Esophagus (tissue), 2 donors: ENCODE results near the gene C4orf36. TPM values are rescaled to one million over a fixed set of nuclear protein-coding genes. Genes with fewer than 3 reads are reported as not detected.

Source experiments
- H3K27ac ChIP-seq, 2 donors: one replicate each; pipeline ENCODE4 v1.5.1; 2013; ENCODE audit warnings: low read depth in 2 of 2, mild to moderate bottlenecking in 2 of 2, inconsistent platforms in 1 of 2, low read length in 1 of 2, moderate library complexity in 1 of 2
- H3K27me3 ChIP-seq, 2 donors: one replicate each; pipeline ENCODE4 v1.6.1; 2013; ENCODE audit warnings: low read length in 2 of 2, control low read depth in 1 of 2, mild to moderate bottlenecking in 1 of 2; ENCODE audit not compliant: insufficient read depth in 2 of 2, control insufficient read depth in 1 of 2
- H3K36me3 ChIP-seq, 2 donors: one replicate each; pipeline ENCODE4 v1.6.1; 2013; ENCODE audit warnings: low read length in 1 of 2; ENCODE audit not compliant: control insufficient read depth in 2 of 2, insufficient read depth in 2 of 2
- H3K4me1 ChIP-seq, 2 donors: one replicate each; pipeline ENCODE4 v1.6.1; 2013; ENCODE audit warnings: low read length in 1 of 2; ENCODE audit not compliant: control insufficient read depth in 2 of 2, insufficient read depth in 2 of 2
- H3K4me3 ChIP-seq, 2 donors: one replicate each; pipeline ENCODE4 v1.5.1; 2013; ENCODE audit warnings: low read length in 2 of 2, mild to moderate bottlenecking in 2 of 2, low read depth in 1 of 2, moderate library complexity in 1 of 2
- H3K9me3 ChIP-seq, 2 donors: one replicate each; pipeline ENCODE4 v1.6.1; 2013; ENCODE audit warnings: mild to moderate bottlenecking in 2 of 2, low read depth in 1 of 2, low read length in 1 of 2, moderate library complexity in 1 of 2; ENCODE audit not compliant: control insufficient read depth in 2 of 2, insufficient read depth in 1 of 2
- WGBS, 2 donors: extraction: QIAGEN DNeasy Blood & Tissue Kit; methylation state at CpG; one replicate each; pipeline ENCODE4 v1.1.7; 2013; 5-methylcytosine and 5-hydroxymethylcytosine counted together
- polyA plus RNA-seq, 2 donors: library from polyadenylated mRNA; stranded (reverse); fragments of 200-250 nt; gene quantifications; one replicate each; pipeline ENCODE4 v1.2.3, GENCODE V29; 2013
- donor health status: healthy with polysubstance abuse.
- donor health status: Bipolar disorder and iron deficiency.

Gene C4orf36, protein sequence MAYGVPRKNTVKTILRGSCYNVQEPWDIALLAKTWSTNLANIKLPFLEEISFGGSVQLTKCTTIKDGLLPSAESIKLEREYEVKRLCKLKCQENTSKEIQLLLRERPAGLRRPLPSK
- 1 to 10 TPM; 1.0 to 2.0 TPM for polyA plus RNA-seq

DNA sequence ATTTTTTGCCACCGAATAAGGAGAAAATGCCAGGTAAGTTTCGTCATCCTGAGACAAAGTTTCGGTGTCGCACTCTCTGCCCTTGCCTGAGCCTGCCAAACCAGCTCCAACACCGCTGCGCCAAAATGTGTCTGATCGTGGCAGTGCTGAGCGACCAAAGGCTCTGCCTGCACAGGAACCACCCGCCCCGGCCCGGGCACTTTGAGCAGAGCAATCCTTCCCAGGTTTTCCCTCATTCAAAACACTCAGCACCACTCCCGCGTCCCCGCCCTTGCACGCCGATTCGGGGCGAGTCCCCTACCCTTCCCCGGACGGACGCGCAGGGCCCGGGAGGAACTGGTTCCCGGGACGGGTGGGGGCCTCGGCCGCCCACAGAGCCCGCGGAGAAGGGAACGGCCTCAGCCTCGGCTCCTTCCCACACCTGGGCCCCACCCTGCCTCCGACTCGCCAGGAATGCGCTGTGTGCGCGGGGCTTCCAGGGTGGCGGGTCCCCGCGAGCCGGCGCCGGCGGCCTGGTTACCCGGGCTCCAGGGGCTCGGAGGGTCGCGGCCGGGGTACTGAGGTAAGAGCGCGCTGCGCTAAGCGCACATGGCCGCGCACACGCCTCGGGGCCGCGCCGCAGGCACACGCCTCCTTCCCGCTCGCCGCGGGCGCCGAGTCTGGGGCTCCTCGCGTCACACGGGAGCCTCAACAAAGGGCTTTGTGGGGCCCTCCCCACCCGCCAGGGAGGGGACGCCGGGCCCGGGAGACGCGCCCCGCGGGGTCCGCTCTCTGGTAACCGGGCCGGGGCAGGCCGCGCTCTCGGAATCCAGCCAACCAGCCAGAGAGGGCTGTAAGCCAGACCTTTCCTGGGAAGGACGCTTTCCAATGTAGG is at the start of gene C4orf36:
Gene C4orf36 (minus strand): TSS at position 661 of the 874 bp plus-strand sequence. CDS start 902 bp downstream, outside the sequence.
- H3K27ac ChIP-seq: peak within 1 kb of the TSS; percentile 97 to 98
- H3K36me3 ChIP-seq: no peaks in the 10 kb centered on the region
- H3K4me3 ChIP-seq: peak within 1 kb of the TSS; percentile 77 to 86
- no peaks in the 10 kb centered on the region for H3K9me3 ChIP-seq
- 0 to 1% methylated on average over 68 to 84 of the region's 84 CpGs for WGBS, 2 donors
- H3K4me1 ChIP-seq: no peaks in the 10 kb centered on the region
- no peaks in the 10 kb centered on the region for H3K27me3 ChIP-seq

DNA sequence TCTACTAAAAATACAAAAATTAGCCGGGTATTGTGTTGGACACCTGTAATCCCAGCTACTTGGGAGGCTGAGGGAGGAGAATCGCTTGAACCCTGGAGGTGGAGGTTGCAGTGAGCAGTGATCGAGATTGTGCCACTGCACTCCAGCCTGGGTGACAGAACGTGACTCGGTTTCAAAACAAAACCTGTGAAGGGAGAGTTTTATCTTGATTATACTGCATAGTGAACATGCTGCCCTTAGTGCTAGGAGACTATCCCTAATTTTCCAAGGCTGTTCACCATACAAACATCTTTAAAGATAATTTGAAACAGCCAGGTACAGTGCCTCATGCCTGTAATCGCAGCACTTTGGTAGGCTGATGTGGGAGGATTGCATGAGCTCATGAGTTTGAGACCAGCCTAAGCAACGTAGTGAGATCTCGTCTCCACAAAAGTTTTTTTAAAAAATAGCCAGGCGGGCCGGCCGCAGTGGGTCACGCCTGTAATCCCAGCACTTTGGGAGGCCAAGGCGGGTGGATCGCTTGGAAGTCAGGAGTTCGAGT is 48.8 kb upstream of the C4orf36 start:
- H3K4me1 ChIP-seq: peaks cover 0 to 2% of the 10 kb centered on the region in 2 donors
- no peaks in the 10 kb centered on the region for H3K9me3 ChIP-seq
- H3K27ac ChIP-seq: no peak overlapping the region
- H3K4me3 ChIP-seq: no peak overlapping the region
- no peaks in the 10 kb centered on the region for H3K27me3 ChIP-seq
- H3K36me3 ChIP-seq: no peaks in the 10 kb centered on the region
- 89 to 91% methylated on average over 15 of the region's 15 CpGs for WGBS, 2 donors

- 62 to 69% methylated on average over 8 of the region's 8 CpGs for WGBS, 2 donors
- H3K9me3 ChIP-seq: no peaks in the 10 kb centered on the region
- H3K27me3 ChIP-seq: no peaks in the 10 kb centered on the region
- H3K27ac ChIP-seq: peak overlapping the region; percentile 5 to 68
- H3K36me3 ChIP-seq: no peaks in the 10 kb centered on the region
- peaks cover 0 to 2% of the 10 kb centered on the region in 2 donors for H3K4me1 ChIP-seq
- no peak overlapping the region for H3K4me3 ChIP-seq
These were observed 47.7 kb upstream of the C4orf36 start for GRCh38 chr4:86939729-86940575.

DNA sequence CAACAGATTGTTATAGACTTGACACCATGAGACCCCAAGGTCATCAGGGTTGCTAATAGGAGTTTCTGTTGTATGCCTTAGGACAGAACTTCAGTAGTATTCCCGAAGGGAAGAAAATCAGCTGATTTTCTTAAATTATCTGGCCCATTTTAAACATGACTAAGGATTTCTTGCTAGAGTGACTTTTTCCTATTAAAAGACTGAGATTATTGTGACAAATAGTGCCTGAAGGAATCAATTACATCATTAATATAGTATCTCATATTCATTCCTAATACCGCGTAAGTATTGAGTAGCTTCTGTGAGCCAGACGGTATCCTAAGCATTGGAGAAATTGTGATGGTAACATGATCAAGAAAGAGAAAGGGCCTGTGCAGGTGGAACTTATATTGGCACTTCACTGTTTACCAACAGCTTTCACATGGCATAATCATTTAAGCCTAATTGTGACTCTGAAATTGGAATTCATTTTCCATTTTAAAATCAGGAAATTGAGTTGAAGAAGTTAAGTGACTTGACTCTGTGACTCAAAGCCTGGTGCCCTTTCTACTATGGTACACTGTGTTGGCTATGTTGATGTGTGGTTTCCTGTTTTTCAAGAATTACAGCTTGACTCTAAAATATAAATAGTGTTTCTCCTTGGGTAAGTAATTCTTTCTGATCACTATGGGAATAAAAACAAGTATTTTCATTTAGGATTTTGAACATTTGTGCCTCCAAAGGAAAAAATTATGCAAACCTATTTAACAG is 46.7 kb upstream of the C4orf36 start:
- H3K9me3 ChIP-seq: no peaks in the 10 kb centered on the region
- H3K27ac ChIP-seq: peak overlapping the region in 1 of 2 donors; percentile 68
- no peaks in the 10 kb centered on the region for H3K36me3 ChIP-seq
- H3K4me1 ChIP-seq: peaks cover 0 to 2% of the 10 kb centered on the region in 2 donors
- no peaks in the 10 kb centered on the region for H3K27me3 ChIP-seq
- 48 to 53% methylated on average over 4 of the region's 4 CpGs for WGBS, 2 donors
- H3K4me3 ChIP-seq: peak overlapping the region in 1 of 2 donors; percentile 21

DNA sequence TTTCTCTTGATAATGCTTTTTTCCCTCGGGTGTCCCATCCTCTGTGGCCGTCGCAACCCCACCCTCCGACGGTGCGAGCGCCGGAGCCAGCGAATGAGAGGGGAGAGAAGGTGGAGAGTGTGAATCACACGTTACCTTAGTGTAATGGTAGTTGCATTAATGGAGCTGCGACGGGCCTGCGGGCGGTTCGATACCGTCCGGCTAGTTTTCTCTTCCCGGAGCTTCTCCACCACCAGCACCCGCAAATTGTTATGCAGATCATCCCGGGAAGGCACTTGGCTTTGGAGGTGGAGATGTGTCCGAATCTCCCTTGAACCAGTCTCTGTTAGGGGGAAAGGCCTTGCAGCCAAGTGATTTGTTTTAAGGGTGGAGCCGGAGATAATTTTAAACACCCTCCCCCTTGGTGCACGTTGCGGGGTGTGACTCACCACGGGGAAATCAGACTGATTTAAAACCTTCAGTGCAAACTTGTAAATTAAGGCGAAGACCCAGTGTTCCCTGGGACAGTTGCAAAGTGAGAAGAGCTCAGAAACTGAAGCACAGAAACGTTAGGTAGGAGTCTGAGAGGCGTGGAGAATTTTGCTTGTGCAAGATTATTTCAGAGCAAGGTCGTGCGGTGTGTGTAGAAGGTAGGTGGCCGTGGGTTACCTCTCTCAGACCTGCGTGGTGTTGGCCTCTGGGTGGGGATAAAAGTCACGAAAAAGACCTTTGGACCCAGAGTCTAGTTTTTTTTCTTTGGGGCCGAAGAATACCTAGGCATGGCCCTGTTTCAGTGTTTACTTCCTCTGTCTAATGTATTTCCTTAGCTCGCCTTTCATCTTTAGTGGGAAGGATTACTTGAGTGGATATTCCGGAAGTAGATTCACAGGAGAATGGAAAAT is 43.9 kb upstream of the C4orf36 start:
- peaks cover 0 to 2% of the 10 kb centered on the region in 2 donors for H3K4me1 ChIP-seq
- WGBS, 2 donors: 7% methylated on average over 36 of the region's 36 CpGs
- no peaks in the 10 kb centered on the region for H3K9me3 ChIP-seq

GRCh38 chr4:86935566-86935852 is 43.3 kb upstream of the C4orf36 start:
- WGBS, 2 donors: 1 to 2% methylated on average over 16 of the region's 16 CpGs

More for the DNA sequence above, 43.9 kb upstream of the C4orf36 start:
- peak overlapping the region; percentile 98 to 100 for H3K27ac ChIP-seq
- H3K36me3 ChIP-seq: no peaks in the 10 kb centered on the region
- peak overlapping the region; percentile 52 to 96 for H3K4me3 ChIP-seq
- H3K27me3 ChIP-seq: no peaks in the 10 kb centered on the region

DNA sequence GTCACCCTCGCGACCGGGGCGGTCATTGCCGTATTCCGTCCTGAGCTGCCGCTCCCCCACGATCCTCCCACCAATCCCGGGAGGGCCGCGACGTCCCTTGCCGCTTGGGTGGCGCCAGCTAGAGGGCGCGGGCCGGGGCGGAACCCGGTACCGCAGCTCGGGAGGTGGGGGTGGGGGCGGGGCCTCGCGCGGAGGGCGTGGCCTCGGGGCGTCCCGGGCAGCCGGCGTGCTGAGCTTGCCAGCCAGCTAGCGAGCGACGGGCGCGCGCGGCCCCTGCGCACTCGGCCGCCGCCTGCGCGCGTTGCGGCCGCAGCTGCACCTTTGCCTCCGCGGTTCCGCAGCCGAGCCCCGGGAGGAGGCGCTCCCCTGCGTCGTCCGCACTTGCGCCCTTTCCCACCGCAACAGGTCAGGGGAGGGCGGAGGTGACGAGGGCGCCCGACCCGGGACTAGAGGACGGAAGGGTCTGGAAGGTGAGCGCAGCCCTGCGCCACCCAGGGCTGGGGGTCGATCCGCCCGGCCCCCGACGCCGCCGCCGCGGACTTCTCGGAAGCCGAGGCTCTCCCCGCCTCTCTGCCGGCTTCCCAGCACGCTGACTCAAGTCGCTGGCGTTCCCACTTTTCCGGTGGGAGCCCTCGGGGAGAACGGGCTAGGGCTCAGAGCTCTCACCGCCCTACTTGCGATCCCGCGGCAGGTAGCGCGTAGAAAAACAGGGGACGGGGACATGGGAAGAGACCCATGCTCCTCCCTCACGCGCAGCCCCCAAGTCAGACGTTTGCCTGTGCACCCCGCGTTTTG is 42.7 kb upstream of the C4orf36 start, which contains the start of gene AFF1:
Gene AFF1 (plus strand): TSS at position 241 of the 795 bp plus-strand sequence. CDS start 13,523 bp downstream, outside the sequence.
- Histone ChIP-seq H3K27ac (peak within 1 kb of the TSS; percentile 98 to 100), H3K4me1 (no peaks in the 10 kb centered on the region), H3K27me3 (no peaks in the 10 kb centered on the region), H3K36me3 (no peaks in the 10 kb centered on the region), H3K4me3 (peak within 1 kb of the TSS; percentile 52 to 96), H3K9me3 (no peaks in the 10 kb centered on the region)
- 0% methylated on average over 72 to 97 of the region's 97 CpGs for WGBS, 2 donors

More at GRCh38 chr4:86935566-86935852, 43.3 kb upstream of the C4orf36 start:
- Histone ChIP-seq H3K27ac (peak overlapping the region; percentile 98 to 100), H3K9me3 (no peaks in the 10 kb centered on the region), H3K27me3 (no peaks in the 10 kb centered on the region), H3K4me3 (peak overlapping the region; percentile 52 to 96), H3K4me1 (peaks cover 0 to 2% of the 10 kb centered on the region in 2 donors), H3K36me3 (no peaks in the 10 kb centered on the region)
